HepG2 (cell line): ENCODE data around the gene NGEF. TPM values are rescaled to one million over a fixed set of nuclear protein-coding genes. Genes with fewer than 3 reads are reported as not detected.
A peak's percentile ranks its signal among the peaks of the same experiment; 100 is the strongest.

ENCODE experiments used
- AFF4 ChIP-seq: sonication (generic); formaldehyde crosslinking; IDR thresholded peaks from 2 replicates; pipeline ENCODE4 v1.4.0; 2020; ENCODE audit warnings: missing genetic modification reagents
- ATF7 ChIP-seq, 2 experiments: fragments of 450-650 bp in 1 of 2; sonication (generic) in 1 of 2; formaldehyde crosslinking in 1 of 2; IDR thresholded peaks; 2 replicates each; pipeline versions ENCODE4 v1.4.0 to v1.6.1; 2016 to 2020; ENCODE audit warnings: antibody characterized with exemption in 1 of 2, mild to moderate bottlenecking in 1 of 2, missing genetic modification reagents in 1 of 2
- BHLHE40 ChIP-seq: IDR thresholded peaks from 2 replicates; pipeline ENCODE4 v1.6.1; 2011; ENCODE audit warnings: low read length, improper control_type of control experiment
- DNMT1 ChIP-seq: sonication (generic); formaldehyde crosslinking; IDR thresholded peaks from 2 replicates; pipeline ENCODE4 v1.5.1; 2020; ENCODE audit warnings: mild to moderate bottlenecking, missing genetic modification reagents
- GRHL1 ChIP-seq: sonication (generic); formaldehyde crosslinking; conservative IDR thresholded peaks from 2 replicates; pipeline ENCODE4 v1.8.0; 2022; ENCODE audit warnings: missing genetic modification reagents
- GTF3A ChIP-seq: sonication (generic); formaldehyde crosslinking; conservative IDR thresholded peaks from 2 replicates; pipeline ENCODE4 v1.4.0; 2020; ENCODE audit warnings: mild to moderate bottlenecking, missing genetic modification reagents
- ISL2 ChIP-seq: sonication (generic); formaldehyde crosslinking; IDR thresholded peaks from 2 replicates; pipeline ENCODE4 v1.5.0; 2020; ENCODE audit warnings: missing genetic modification reagents
- NR3C1 ChIP-seq: sonication (generic); formaldehyde crosslinking; IDR thresholded peaks from 2 replicates; pipeline ENCODE4 v1.4.0; 2020; ENCODE audit warnings: missing genetic modification reagents
- ONECUT2 ChIP-seq: sonication (generic); formaldehyde crosslinking; IDR thresholded peaks from 2 replicates; pipeline ENCODE4 v1.4.0; 2020; ENCODE audit warnings: missing genetic modification reagents
- SOX6 ChIP-seq, 2 experiments: fragments of 450-650 bp in 1 of 2; sonication (generic) in 1 of 2; formaldehyde crosslinking in 1 of 2; IDR thresholded peaks; 2 replicates each; pipeline versions ENCODE4 v1.4.0 to v1.6.1; 2017 to 2020; ENCODE audit warnings: antibody characterized with exemption in 1 of 2, mild to moderate bottlenecking in 1 of 2, missing genetic modification reagents in 1 of 2
- TBX3 ChIP-seq: fragments of 450-650 bp; IDR thresholded peaks from 2 replicates; pipeline ENCODE4 v1.6.1; 2017; ENCODE audit warnings: antibody characterized with exemption, mild to moderate bottlenecking, inconsistent platforms, borderline replicate concordance
- TFAP4 ChIP-seq: sonication (generic); IDR thresholded peaks from 2 replicates; pipeline ENCODE4 v1.6.1; 2016; ENCODE audit warnings: low read depth, borderline replicate concordance
- ZFP37 ChIP-seq: sonication (generic); formaldehyde crosslinking; IDR thresholded peaks from 2 replicates; pipeline ENCODE4 v1.4.0; 2020; ENCODE audit warnings: missing genetic modification reagents, borderline replicate concordance
- ZNF44 ChIP-seq: sonication (generic); formaldehyde crosslinking; IDR thresholded peaks from 2 replicates; pipeline ENCODE4 v1.5.1; 2020; ENCODE audit warnings: mild to moderate bottlenecking, missing genetic modification reagents
- ZNF503 ChIP-seq: sonication (generic); formaldehyde crosslinking; IDR thresholded peaks from 2 replicates; pipeline ENCODE4 v1.4.0; 2020; ENCODE audit warnings: missing genetic modification reagents
- ZNF530 ChIP-seq: sonication (generic); formaldehyde crosslinking; IDR thresholded peaks from 2 replicates; pipeline ENCODE4 v1.5.0; 2020; ENCODE audit warnings: low read depth, mild to moderate bottlenecking, missing genetic modification reagents
- ZNF549 ChIP-seq: sonication (generic); formaldehyde crosslinking; IDR thresholded peaks from 2 replicates; pipeline ENCODE4 v1.5.0; 2020; ENCODE audit warnings: missing genetic modification reagents
- ZNF577 ChIP-seq: sonication (generic); formaldehyde crosslinking; IDR thresholded peaks from 2 replicates; pipeline ENCODE4 v1.4.0; 2020; ENCODE audit warnings: mild to moderate bottlenecking, low read depth, missing genetic modification reagents, borderline replicate concordance
- ZNF674 ChIP-seq: sonication (generic); formaldehyde crosslinking; IDR thresholded peaks from 2 replicates; pipeline ENCODE4 v1.5.0; 2020; ENCODE audit warnings: low read depth, mild to moderate bottlenecking, missing genetic modification reagents
- ZNF710 ChIP-seq: sonication (generic); formaldehyde crosslinking; IDR thresholded peaks from 2 replicates; pipeline ENCODE4 v1.5.0; 2020; ENCODE audit warnings: mild to moderate bottlenecking, missing genetic modification reagents, borderline replicate concordance
- polyA plus RNA-seq, 8 experiments: library from polyadenylated mRNA; depleted of rRNA in 3 of 8; stranded (reverse) in 7 of 8; unstranded in 1 of 8; fragments of >200 nt; fragmentation: Illumina TruSeq in 4 of 8; extraction: Trizol in 4 of 8; gene quantifications; 2 replicates each; pipeline versions ENCODE4 v1.2.1 to v1.2.3, GENCODE V29; 2011 to 2016; ENCODE audit warnings: low read depth in 4 of 8, missing spikeins in 1 of 8, mixed read lengths in 1 of 8; ENCODE audit not compliant: insufficient read depth in 1 of 8
- total RNA-seq, 5 experiments: library from RNA; depleted of rRNA; stranded (reverse); fragments of >200 nt; fragmentation: Illumina TruSeq; extraction: Trizol; gene quantifications; 2 replicates each; pipeline ENCODE4 v1.2.3, GENCODE V29; 2016; ENCODE audit warnings: low read depth in 1 of 5

NGEF gene
- total and polyA plus RNA-seq, 2 of the 13 experiments (the other 11 are each of a cell fraction or from before 2014, with no cell fraction given), result 14.4 to 36.9 TPM

- TF ChIP-seq TFAP4 (peak; percentile 66; the same call in 1 of the 2 replicates), ZNF577 (no peak), AFF4 (CRISPR knock-in tag) (0 out of 2 replicates have a peak, but pooled peaks have one; percentile 64), ZNF530 (CRISPR knock-in tag) (no peak), BHLHE40 (0 out of 2 replicates have a peak, but pooled peaks have one; percentile 28), ZFP37 (CRISPR knock-in tag) (peak; percentile 39; the same call in 1 of the 2 replicates), ATF7 (IDR thresholded peaks at IDR 0.05) (peak; percentile 83), ATF7 (CRISPR knock-in tag; IDR thresholded peaks at IDR 0.05) (peak; percentile 84; the same call in 1 of the 2 replicates), GRHL1 (CRISPR knock-in tag) (no peak), TBX3 (peak; percentile 33; the same call in 1 of the 2 replicates), ONECUT2 (CRISPR knock-in tag) (no peak), ZNF674 (no peak), NR3C1 (no peak), ZNF44 (no peak), ISL2 (peak; percentile 90), SOX6 (IDR thresholded peaks at IDR 0.05) (no peak), SOX6 (CRISPR knock-in tag; IDR thresholded peaks at IDR 0.05) (peak; percentile 92), GTF3A (CRISPR knock-in tag) (no peak), ZNF710 (peak; percentile 99), ZNF549 (no peak), DNMT1 (CRISPR knock-in tag) (no peak), ZNF503 (CRISPR knock-in tag) (peak; percentile 69)
Measured at GRCh38 chr2:232857158-232857563, 155.9 kb downstream of the NGEF start (continued).
